ENCODE measurements around the gene CORO6. TPM values are rescaled to one million over a fixed set of nuclear protein-coding genes. Genes with fewer than 3 reads are reported as not detected.
A peak's percentile ranks its signal among the peaks of the same experiment; 100 is the strongest.

The CORO6 gene
- total and polyA plus RNA-seq, 2 of the 13 experiments (the other 11 are each of a cell fraction or from before 2014, with no cell fraction given): 0.42 to 0.82 TPM

DNA sequence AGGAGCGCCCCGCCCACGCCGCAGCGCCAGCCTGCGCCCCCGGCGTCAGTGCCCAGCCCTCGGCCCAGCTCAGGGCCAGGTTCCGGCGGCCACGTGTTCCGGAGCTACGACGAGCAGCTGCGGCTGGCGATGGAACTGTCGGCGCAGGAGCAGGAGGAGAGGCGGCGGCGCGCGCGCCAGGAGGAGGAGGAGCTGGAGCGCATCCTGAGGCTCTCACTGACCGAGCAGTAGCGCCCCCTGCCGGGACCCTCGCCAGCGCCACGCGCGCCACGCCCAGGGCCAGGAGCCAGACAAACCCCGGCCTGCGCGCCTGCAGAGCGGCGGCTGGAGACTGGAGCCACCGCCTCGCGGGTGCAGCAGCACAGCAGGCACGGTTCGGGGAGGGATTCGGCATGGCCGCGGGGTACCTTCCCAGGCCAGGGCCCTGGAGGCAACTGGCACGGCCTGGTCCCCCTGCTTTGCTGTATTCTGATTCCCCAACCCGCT is 9.3 kb downstream of the CORO6 start (continued):
- TF ChIP-seq, protein P1, sequence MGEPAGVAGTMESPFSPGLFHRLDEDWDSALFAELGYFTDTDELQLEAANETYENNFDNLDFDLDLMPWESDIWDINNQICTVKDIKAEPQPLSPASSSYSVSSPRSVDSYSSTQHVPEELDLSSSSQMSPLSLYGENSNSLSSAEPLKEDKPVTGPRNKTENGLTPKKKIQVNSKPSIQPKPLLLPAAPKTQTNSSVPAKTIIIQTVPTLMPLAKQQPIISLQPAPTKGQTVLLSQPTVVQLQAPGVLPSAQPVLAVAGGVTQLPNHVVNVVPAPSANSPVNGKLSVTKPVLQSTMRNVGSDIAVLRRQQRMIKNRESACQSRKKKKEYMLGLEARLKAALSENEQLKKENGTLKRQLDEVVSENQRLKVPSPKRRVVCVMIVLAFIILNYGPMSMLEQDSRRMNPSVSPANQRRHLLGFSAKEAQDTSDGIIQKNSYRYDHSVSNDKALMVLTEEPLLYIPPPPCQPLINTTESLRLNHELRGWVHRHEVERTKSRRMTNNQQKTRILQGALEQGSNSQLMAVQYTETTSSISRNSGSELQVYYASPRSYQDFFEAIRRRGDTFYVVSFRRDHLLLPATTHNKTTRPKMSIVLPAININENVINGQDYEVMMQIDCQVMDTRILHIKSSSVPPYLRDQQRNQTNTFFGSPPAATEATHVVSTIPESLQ (CRISPR knock-in tag; conservative IDR thresholded peaks at IDR 0.05): no peak
- TF ChIP-seq KDM6A (CRISPR knock-in tag; IDR thresholded peaks at IDR 0.05; ENCODE audit: low read depth) (no peak), ARNT2 (CRISPR knock-in tag; IDR thresholded peaks at IDR 0.05; ENCODE audit: low read depth) (peak; percentile 96), MEF2D (CRISPR knock-in tag; IDR thresholded peaks at IDR 0.05) (no peak), SMYD3 (CRISPR knock-in tag; IDR thresholded peaks at IDR 0.05) (0 out of 2 replicates have a peak, but pooled peaks have one; percentile 45), SP2 (CRISPR knock-in tag; IDR thresholded peaks at IDR 0.05) (no peak; the same call in 1 of the 2 replicates), SOX13 (IDR thresholded peaks at IDR 0.05) (no peak), SOX13 (CRISPR knock-in tag; conservative IDR thresholded peaks at IDR 0.05 in 1 of 2, IDR thresholded peaks at IDR 0.05 in 1 of 2) (0 out of 4 replicates have a peak, but pooled peaks of 1 of the 2 experiments have one; percentile 13), ZNF792 (CRISPR knock-in tag; IDR thresholded peaks at IDR 0.05) (peak; percentile 91), ZNF672 (CRISPR knock-in tag; IDR thresholded peaks at IDR 0.05) (peak; percentile 41; the same call in 1 of the 2 replicates), ELF3 (CRISPR knock-in tag; IDR thresholded peaks at IDR 0.05) (peak; percentile 54; the same call in 1 of the 2 replicates), DR1 (CRISPR knock-in tag; IDR thresholded peaks at IDR 0.05) (peak; percentile 19; the same call in 1 of the 2 replicates), ZFP36L1 (CRISPR knock-in tag; IDR thresholded peaks at IDR 0.05) (0 out of 2 replicates have a peak, but pooled peaks have one; percentile 66), ZNF678 (CRISPR knock-in tag; IDR thresholded peaks at IDR 0.05) (no peak), TP53 (CRISPR knock-in tag; conservative IDR thresholded peaks at IDR 0.05) (0 out of 2 replicates have a peak, but pooled peaks have one; percentile 12), HOXA5 (CRISPR knock-in tag; IDR thresholded peaks at IDR 0.05) (no peak), ISL2 (CRISPR knock-in tag; IDR thresholded peaks at IDR 0.05) (0 out of 2 replicates have a peak, but pooled peaks have one; percentile 34), HOXD1 (CRISPR knock-in tag; IDR thresholded peaks at IDR 0.05) (no peak), SRSF1 (optimal IDR thresholded peaks at IDR 0.05; ENCODE audit: low read depth, low read length) (no peak)
- TF ChIP-seq, protein P2, sequence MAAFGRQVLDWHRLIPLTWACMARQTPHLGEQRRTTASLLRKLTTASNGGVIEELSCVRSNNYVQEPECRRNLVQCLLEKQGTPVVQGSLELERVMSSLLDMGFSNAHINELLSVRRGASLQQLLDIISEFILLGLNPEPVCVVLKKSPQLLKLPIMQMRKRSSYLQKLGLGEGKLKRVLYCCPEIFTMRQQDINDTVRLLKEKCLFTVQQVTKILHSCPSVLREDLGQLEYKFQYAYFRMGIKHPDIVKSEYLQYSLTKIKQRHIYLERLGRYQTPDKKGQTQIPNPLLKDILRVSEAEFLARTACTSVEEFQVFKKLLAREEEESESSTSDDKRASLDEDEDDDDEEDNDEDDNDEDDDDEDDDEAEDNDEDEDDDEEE (CRISPR knock-in tag; IDR thresholded peaks at IDR 0.05): no peak
- TF ChIP-seq, protein P3, sequence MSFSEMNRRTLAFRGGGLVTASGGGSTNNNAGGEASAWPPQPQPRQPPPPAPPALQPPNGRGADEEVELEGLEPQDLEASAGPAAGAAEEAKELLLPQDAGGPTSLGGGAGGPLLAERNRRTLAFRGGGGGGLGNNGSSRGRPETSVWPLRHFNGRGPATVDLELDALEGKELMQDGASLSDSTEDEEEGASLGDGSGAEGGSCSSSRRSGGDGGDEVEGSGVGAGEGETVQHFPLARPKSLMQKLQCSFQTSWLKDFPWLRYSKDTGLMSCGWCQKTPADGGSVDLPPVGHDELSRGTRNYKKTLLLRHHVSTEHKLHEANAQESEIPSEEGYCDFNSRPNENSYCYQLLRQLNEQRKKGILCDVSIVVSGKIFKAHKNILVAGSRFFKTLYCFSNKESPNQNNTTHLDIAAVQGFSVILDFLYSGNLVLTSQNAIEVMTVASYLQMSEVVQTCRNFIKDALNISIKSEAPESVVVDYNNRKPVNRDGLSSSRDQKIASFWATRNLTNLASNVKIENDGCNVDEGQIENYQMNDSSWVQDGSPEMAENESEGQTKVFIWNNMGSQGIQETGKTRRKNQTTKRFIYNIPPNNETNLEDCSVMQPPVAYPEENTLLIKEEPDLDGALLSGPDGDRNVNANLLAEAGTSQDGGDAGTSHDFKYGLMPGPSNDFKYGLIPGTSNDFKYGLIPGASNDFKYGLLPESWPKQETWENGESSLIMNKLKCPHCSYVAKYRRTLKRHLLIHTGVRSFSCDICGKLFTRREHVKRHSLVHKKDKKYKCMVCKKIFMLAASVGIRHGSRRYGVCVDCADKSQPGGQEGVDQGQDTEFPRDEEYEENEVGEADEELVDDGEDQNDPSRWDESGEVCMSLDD (CRISPR knock-in tag; IDR thresholded peaks at IDR 0.05; ENCODE audit: borderline replicate concordance): no peak
- TF ChIP-seq, protein P4, sequence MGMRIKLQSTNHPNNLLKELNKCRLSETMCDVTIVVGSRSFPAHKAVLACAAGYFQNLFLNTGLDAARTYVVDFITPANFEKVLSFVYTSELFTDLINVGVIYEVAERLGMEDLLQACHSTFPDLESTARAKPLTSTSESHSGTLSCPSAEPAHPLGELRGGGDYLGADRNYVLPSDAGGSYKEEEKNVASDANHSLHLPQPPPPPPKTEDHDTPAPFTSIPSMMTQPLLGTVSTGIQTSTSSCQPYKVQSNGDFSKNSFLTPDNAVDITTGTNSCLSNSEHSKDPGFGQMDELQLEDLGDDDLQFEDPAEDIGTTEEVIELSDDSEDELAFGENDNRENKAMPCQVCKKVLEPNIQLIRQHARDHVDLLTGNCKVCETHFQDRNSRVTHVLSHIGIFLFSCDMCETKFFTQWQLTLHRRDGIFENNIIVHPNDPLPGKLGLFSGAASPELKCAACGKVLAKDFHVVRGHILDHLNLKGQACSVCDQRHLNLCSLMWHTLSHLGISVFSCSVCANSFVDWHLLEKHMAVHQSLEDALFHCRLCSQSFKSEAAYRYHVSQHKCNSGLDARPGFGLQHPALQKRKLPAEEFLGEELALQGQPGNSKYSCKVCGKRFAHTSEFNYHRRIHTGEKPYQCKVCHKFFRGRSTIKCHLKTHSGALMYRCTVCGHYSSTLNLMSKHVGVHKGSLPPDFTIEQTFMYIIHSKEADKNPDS (CRISPR knock-in tag; IDR thresholded peaks at IDR 0.05): no peak
